K562 (cell line): ENCODE results near the gene PRICKLE3. TPM values are rescaled to one million over a fixed set of nuclear protein-coding genes. Genes with fewer than 3 reads are reported as not detected.

Source experiments
- CBX3 ChIP-seq, 2 experiments: IDR thresholded peaks; 1 replicate in 1 of 2; 2 replicates in 1 of 2; pipeline ENCODE4 v1.6.1; 2012; ENCODE audit warnings: inconsistent platforms in 2 of 2, low read length in 2 of 2, borderline replicate concordance in 1 of 2, control low read depth in 1 of 2
- CHD4 ChIP-seq: fragments of 200-600 bp; sonication (generic); IDR thresholded peaks from 3 replicates; pipeline ENCODE4 v1.6.1; 2012; ENCODE audit warnings: low read depth, mild to moderate bottlenecking, mixed read lengths, low read length, inconsistent platforms; ENCODE audit not compliant: insufficient read depth, insufficient replicate concordance, poor library complexity, severe bottlenecking
- DMBX1 ChIP-seq: fragments of 250-450 bp; sonication (Bioruptor Pico); IDR thresholded peaks from 2 replicates; pipeline ENCODE4 v1.8.0; 2022; ENCODE audit warnings: inconsistent platforms, mild to moderate bottlenecking, moderate library complexity, borderline replicate concordance
- FUS ChIP-seq: fragments of 200-400 bp; formaldehyde crosslinking; optimal IDR thresholded peaks from 2 replicates; pipeline ENCODE3; 2017; ENCODE audit warnings: low read depth, low read length
- KLF1 ChIP-seq: fragments of 450-650 bp; IDR thresholded peaks from 2 replicates; pipeline ENCODE4 v1.6.1; 2016; ENCODE audit warnings: missing genetic modification characterization, missing compliant biosample characterization
- MYNN ChIP-seq, 2 experiments: sonication (generic); formaldehyde crosslinking in 1 of 2; IDR thresholded peaks; 2 replicates each; pipeline versions ENCODE4 v1.5.0 to v1.6.1; 2016 to 2020; ENCODE audit warnings: antibody characterized with exemption in 1 of 2, missing genetic modification reagents in 1 of 2
- NCOR1 ChIP-seq: fragments of 450-650 bp; IDR thresholded peaks from 2 replicates; pipeline ENCODE4 v1.6.1; 2016; ENCODE audit warnings: mild to moderate bottlenecking, moderate library complexity
- POLR2B ChIP-seq: fragments of 450-650 bp; IDR thresholded peaks from 2 replicates; pipeline ENCODE4 v1.6.1; 2018; ENCODE audit warnings: low read depth; ENCODE audit not compliant: partially characterized antibody
- TFAM ChIP-seq: fragments of 250-450 bp; sonication (Bioruptor Pico); conservative IDR thresholded peaks from 2 replicates; pipeline ENCODE4 v1.5.0; 2021; ENCODE audit warnings: mild to moderate bottlenecking, moderate library complexity
- ZBTB34 ChIP-seq: fragments of 250-450 bp; sonication (Bioruptor Pico); IDR thresholded peaks from 2 replicates; pipeline ENCODE4 v1.8.0; 2021; ENCODE audit warnings: mild to moderate bottlenecking, moderate library complexity
- ZMIZ1 ChIP-seq, 2 experiments: fragments of 150-350 bp in 1 of 2; IDR thresholded peaks; 2 replicates each; pipeline ENCODE4 v1.6.1; 2012 to 2016; ENCODE audit warnings: low read depth in 2 of 2, low read length in 2 of 2, mild to moderate bottlenecking in 1 of 2, moderate library complexity in 1 of 2
- ZNF134 ChIP-seq: fragments of 250-450 bp; sonication (Bioruptor Pico); conservative IDR thresholded peaks from 2 replicates; pipeline ENCODE4 v1.4.0; 2020
- ZNF175 ChIP-seq: fragments of 200-800 bp; sonication (Bioruptor generic); IDR thresholded peaks from 2 replicates; pipeline ENCODE4 v1.6.1; 2016; ENCODE audit warnings: low read depth, mild to moderate bottlenecking, missing genetic modification characterization, missing compliant biosample characterization
- ZNF197 ChIP-seq: fragments of 200-800 bp; sonication (Bioruptor generic); IDR thresholded peaks from 2 replicates; pipeline ENCODE4 v1.6.1; 2016; ENCODE audit warnings: low read depth, missing genetic modification characterization, missing compliant biosample characterization
- ZNF717 ChIP-seq: fragments of 250-450 bp; sonication (Bioruptor Pico); IDR thresholded peaks from 2 replicates; pipeline ENCODE4 v1.5.0; 2021
- ZNF76 ChIP-seq: fragments of 250-450 bp; sonication (Bioruptor Pico); IDR thresholded peaks from 2 replicates; pipeline ENCODE4 v1.4.0; 2020; ENCODE audit warnings: mild to moderate bottlenecking, moderate library complexity, borderline replicate concordance
- polyA plus RNA-seq, 8 experiments: library from polyadenylated mRNA; depleted of rRNA in 4 of 8; stranded (reverse) in 5 of 8; unstranded in 3 of 8; fragments of >200 nt; fragmentation: Nextera tagmentation in 2 of 8; fragmentation: Illumina TruSeq in 1 of 8; extraction: Ambion mirVana in 2 of 8; extraction: Trizol in 1 of 8; gene quantifications; 2 replicates each; pipeline versions ENCODE4 v1.2.1 to v1.2.3, GENCODE V29; 2011 to 2014; ENCODE audit warnings: inconsistent platforms in 1 of 8, missing spikeins in 1 of 8
- total RNA-seq, 7 experiments: library from RNA; depleted of rRNA in 6 of 7; stranded (reverse); fragments of >200 nt in 6 of 7; fragmentation: Illumina TruSeq in 2 of 7; extraction: Trizol in 2 of 7; gene quantifications; 2 replicates each; pipeline versions ENCODE4 v1.2.1 to v1.2.3, GENCODE V29; 2011 to 2021; ENCODE audit warnings: low replicate concordance in 1 of 7
- TF ChIP-seq, protein P1 (sequence below): fragments of 200-800 bp; sonication (Bioruptor generic); IDR thresholded peaks from 2 replicates; pipeline ENCODE4 v1.6.1; 2016; ENCODE audit warnings: missing genetic modification characterization, missing compliant biosample characterization

PRICKLE3 gene
- total and polyA plus RNA-seq, 9 of the 15 experiments (the other 6 are each of a cell fraction or from before 2014, with no cell fraction given), result 1.1 to 44.3 (median 14.0) TPM

DNA sequence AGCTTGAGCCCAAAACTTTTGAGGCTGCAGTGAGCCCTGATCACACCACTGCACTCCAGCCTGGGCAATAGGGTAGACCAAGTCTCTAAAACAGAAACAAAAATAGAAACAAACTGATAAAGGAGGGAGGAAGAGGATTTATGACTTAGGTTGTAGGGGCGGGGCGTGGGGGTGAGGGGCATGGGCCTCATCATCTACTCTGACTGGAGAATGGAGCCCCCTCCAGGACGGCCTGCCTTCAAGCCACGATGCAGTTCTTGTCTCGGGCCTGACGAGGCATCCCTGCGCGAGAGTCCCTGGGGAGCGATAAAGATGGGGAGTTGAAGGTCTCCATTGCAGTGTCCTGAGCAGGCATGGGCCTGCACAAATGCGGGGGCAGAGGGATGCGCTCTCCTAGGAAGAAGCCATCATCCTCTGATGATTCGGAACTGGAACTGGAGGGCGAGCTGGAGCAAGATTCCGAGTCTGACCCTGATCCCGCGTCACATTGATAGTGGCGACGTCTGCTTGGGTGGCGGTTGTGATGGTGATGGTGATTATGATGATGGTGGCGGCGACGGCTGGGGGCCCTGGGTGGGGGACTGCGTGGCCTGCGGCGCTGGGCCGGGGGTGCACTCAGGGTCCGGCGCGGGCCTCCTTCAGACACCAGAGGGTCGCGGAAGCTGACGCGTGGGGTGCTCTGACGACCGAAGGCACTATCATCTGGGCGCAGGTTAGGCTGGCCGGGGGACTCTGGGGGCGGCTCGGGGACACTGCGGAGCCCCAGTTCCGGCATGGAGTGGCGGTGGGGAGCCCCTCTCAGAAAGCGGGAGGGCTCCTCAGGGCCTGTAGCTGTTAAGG is 10.5 kb downstream of the PRICKLE3 start (continued):
- TF ChIP-seq ZNF717 (CRISPR knock-in tag), result no peak
- TF ChIP-seq ZNF76 (CRISPR knock-in tag), result no peak
- no peak for TF ChIP-seq ZNF134 (CRISPR knock-in tag)
- no peak for TF ChIP-seq NCOR1
- TF ChIP-seq ZNF175, result no peak
- no peak for TF ChIP-seq TFAM (CRISPR knock-in tag)
- TF ChIP-seq FUS, result no peak
- TF ChIP-seq ZMIZ1 (IDR thresholded peaks at IDR 0.05; ENCODE audit: low read depth in 2 of 2, low read length in 2 of 2), result no peak
- TF ChIP-seq ZBTB34, result no peak
- TF ChIP-seq POLR2B, result peak; percentile 14
- no peak for TF ChIP-seq MYNN (IDR thresholded peaks at IDR 0.05)
- TF ChIP-seq MYNN (CRISPR knock-in tag; IDR thresholded peaks at IDR 0.05), result no peak
- no peak for TF ChIP-seq ZNF197 (CRISPR knock-in tag)
- no peak for TF ChIP-seq KLF1
- TF ChIP-seq DMBX1 (CRISPR knock-in tag), result no peak
- no peak for TF ChIP-seq CHD4
- TF ChIP-seq, protein P1, sequence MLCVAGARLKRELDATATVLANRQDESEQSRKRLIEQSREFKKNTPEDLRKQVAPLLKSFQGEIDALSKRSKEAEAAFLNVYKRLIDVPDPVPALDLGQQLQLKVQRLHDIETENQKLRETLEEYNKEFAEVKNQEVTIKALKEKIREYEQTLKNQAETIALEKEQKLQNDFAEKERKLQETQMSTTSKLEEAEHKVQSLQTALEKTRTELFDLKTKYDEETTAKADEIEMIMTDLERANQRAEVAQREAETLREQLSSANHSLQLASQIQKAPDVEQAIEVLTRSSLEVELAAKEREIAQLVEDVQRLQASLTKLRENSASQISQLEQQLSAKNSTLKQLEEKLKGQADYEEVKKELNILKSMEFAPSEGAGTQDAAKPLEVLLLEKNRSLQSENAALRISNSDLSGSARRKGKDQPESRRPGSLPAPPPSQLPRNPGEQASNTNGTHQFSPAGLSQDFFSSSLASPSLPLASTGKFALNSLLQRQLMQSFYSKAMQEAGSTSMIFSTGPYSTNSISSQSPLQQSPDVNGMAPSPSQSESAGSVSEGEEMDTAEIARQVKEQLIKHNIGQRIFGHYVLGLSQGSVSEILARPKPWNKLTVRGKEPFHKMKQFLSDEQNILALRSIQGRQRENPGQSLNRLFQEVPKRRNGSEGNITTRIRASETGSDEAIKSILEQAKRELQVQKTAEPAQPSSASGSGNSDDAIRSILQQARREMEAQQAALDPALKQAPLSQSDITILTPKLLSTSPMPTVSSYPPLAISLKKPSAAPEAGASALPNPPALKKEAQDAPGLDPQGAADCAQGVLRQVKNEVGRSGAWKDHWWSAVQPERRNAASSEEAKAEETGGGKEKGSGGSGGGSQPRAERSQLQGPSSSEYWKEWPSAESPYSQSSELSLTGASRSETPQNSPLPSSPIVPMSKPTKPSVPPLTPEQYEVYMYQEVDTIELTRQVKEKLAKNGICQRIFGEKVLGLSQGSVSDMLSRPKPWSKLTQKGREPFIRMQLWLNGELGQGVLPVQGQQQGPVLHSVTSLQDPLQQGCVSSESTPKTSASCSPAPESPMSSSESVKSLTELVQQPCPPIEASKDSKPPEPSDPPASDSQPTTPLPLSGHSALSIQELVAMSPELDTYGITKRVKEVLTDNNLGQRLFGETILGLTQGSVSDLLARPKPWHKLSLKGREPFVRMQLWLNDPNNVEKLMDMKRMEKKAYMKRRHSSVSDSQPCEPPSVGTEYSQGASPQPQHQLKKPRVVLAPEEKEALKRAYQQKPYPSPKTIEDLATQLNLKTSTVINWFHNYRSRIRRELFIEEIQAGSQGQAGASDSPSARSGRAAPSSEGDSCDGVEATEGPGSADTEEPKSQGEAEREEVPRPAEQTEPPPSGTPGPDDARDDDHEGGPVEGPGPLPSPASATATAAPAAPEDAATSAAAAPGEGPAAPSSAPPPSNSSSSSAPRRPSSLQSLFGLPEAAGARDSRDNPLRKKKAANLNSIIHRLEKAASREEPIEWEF (CRISPR knock-in tag), result no peak
- TF ChIP-seq CBX3 (IDR thresholded peaks at IDR 0.05; ENCODE audit: borderline replicate concordance in 1 of 2, low read length in 2 of 2), result no peak
